Measurements from ENCODE around the gene BYSL. TPM values are rescaled to one million over a fixed set of nuclear protein-coding genes. Genes with fewer than 3 reads are reported as not detected.

The BYSL gene, protein sequence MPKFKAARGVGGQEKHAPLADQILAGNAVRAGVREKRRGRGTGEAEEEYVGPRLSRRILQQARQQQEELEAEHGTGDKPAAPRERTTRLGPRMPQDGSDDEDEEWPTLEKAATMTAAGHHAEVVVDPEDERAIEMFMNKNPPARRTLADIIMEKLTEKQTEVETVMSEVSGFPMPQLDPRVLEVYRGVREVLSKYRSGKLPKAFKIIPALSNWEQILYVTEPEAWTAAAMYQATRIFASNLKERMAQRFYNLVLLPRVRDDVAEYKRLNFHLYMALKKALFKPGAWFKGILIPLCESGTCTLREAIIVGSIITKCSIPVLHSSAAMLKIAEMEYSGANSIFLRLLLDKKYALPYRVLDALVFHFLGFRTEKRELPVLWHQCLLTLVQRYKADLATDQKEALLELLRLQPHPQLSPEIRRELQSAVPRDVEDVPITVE
- polyA plus RNA-seq (2012; ENCODE audit: missing spikeins), result 15.2 TPM

GRCh38 chr6:41920921-41921711, at the start of gene BYSL, which contains the start of gene MED20:
Gene BYSL, plus strand, starts transcription at chr6:41921499. Its CDS starts 64 bp downstream, at chr6:41921563.
Gene MED20, minus strand, starts transcription at chr6:41921139. Its CDS starts 121 bp downstream, at chr6:41921018.
- TF ChIP-seq POLR2AphosphoS5 (IDR thresholded peaks at IDR 0.05; ENCODE audit: low read depth, low read length) (peak; percentile 75), POLR2A (IDR thresholded peaks at IDR 0.05; ENCODE audit: low read depth, low read length) (peak; percentile 51; the same call in 1 of the 2 replicates), TAF1 (IDR thresholded peaks at IDR 0.05; ENCODE audit: borderline replicate concordance, low read depth, low read length) (peak; percentile 63; the same call in 1 of the 2 replicates)
- FAIRE-seq, result peak; percentile 78
- DNase-seq (ENCODE audit: insufficient read length), result peak; percentile 90

DNA sequence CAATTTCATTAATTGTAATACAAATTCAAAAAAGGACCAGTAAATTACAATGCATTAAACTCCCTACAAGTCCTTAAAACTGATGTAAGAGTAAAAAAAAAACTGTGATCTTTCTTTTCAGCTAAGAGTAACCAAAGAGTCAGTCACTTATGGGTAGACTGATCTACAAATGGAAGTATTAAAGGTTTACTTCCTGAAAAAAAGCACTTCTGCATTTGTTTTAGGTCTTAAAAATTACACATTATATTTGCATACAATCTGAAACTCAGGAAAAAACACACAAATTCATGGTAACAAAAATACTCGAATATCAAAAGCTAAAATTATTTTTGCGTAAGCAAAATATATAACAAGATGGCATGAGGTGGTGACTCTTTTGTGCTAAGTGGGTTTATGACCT, 49.6 kb upstream of the BYSL start:
- TF ChIP-seq POLR2AphosphoS5 (IDR thresholded peaks at IDR 0.05; ENCODE audit: low read depth, low read length), result no peak
- no peak for TF ChIP-seq TAF1 (IDR thresholded peaks at IDR 0.05; ENCODE audit: borderline replicate concordance, low read depth, low read length)
- TF ChIP-seq POLR2A (IDR thresholded peaks at IDR 0.05; ENCODE audit: low read depth, low read length), result no peak
- no peak for DNase-seq (ENCODE audit: insufficient read length)

GRCh38 chr6:41872147-41872546, 49.2 kb upstream of the BYSL start:
- TF ChIP-seq POLR2A (IDR thresholded peaks at IDR 0.05; ENCODE audit: low read depth, low read length), result no peak
- no peak for TF ChIP-seq POLR2AphosphoS5 (IDR thresholded peaks at IDR 0.05; ENCODE audit: low read depth, low read length)
- TF ChIP-seq TAF1 (IDR thresholded peaks at IDR 0.05; ENCODE audit: borderline replicate concordance, low read depth, low read length), result no peak
- no peak for DNase-seq (ENCODE audit: insufficient read length)
- FAIRE-seq, result no peak

More for the DNA sequence above, 49.6 kb upstream of the BYSL start:
- FAIRE-seq, result peak; percentile 17

DNA sequence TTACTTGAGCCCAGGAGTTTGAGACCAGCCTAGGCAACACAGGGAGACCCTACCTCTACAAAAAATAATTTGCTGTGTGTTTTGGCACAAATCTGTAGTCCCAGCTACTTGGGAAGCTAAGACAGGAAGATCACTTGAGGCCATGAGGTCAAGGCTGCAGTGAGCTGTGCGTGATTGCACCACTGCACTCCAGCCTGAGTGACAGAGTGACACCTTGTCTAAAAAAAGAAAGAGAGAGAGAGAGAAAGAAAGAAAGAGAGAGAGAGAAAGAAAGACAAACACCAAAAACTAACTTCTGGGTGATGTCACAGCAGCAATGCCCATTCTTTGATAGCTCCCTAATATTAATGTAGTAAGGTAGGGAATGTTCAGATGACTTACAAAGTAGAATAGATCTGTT, 46.6 kb upstream of the BYSL start:
- DNase-seq (ENCODE audit: insufficient read length) (no peak), FAIRE-seq (no peak)
- no peak for TF ChIP-seq POLR2AphosphoS5 (IDR thresholded peaks at IDR 0.05; ENCODE audit: low read depth, low read length)

GRCh38 chr6:41877051-41877680, 44.1 kb upstream of the BYSL start:
- DNase-seq (ENCODE audit: insufficient read length), result no peak
- TF ChIP-seq POLR2A (IDR thresholded peaks at IDR 0.05; ENCODE audit: low read depth, low read length) (no peak), POLR2AphosphoS5 (IDR thresholded peaks at IDR 0.05; ENCODE audit: low read depth, low read length) (no peak), TAF1 (IDR thresholded peaks at IDR 0.05; ENCODE audit: borderline replicate concordance, low read depth, low read length) (no peak)
- no peak for FAIRE-seq

DNA sequence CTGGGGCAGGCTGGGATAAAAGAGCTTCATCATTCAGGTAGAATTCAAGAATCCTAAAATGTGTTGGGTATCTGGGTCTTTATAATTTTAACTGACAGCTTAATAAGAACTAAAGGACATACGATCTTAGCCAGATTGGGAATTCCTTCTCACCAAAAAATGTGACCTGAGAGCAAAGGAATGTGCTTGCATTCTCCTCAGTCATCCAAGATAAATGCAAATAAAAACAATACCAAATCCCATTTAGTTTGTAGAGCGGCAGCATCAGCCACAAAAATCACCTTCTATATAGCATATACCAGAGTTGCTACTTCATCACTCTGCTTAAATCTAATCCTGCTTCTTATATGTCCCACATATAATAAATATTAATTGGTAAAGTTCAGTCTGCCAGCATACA, 43.1 kb upstream of the BYSL start:
- no peak for TF ChIP-seq POLR2AphosphoS5 (IDR thresholded peaks at IDR 0.05; ENCODE audit: low read depth, low read length)
- TF ChIP-seq POLR2A (IDR thresholded peaks at IDR 0.05; ENCODE audit: low read depth, low read length), result no peak
- no peak for TF ChIP-seq TAF1 (IDR thresholded peaks at IDR 0.05; ENCODE audit: borderline replicate concordance, low read depth, low read length)
- DNase-seq (ENCODE audit: insufficient read length) (no peak), FAIRE-seq (no peak)

DNA sequence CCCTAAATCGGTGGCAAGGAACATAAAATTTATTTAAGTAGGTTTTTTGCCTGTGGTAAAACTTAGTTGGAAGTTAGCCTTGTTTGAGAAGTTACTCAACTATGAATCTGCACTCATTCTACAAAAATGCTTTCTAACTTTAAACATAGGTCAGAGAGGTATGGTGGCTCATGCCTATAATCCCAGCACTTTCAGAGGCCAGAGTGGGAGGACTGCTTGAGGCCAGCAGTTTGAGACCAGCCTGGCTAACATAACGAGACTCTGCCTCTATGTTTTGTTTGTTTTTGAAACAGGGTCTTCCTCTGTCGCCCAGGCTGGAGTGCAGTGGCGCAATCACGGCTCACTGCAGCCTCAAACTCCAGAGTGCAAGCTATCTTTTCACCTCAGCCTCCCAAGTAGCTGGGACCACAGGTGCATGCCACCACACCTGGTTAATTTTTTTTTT, 42.3 kb upstream of the BYSL start:
- TF ChIP-seq POLR2AphosphoS5 (IDR thresholded peaks at IDR 0.05; ENCODE audit: low read depth, low read length) (no peak), POLR2A (IDR thresholded peaks at IDR 0.05; ENCODE audit: low read depth, low read length) (no peak), TAF1 (IDR thresholded peaks at IDR 0.05; ENCODE audit: borderline replicate concordance, low read depth, low read length) (no peak)
- no peak for FAIRE-seq
- no peak for DNase-seq (ENCODE audit: insufficient read length)

DNA sequence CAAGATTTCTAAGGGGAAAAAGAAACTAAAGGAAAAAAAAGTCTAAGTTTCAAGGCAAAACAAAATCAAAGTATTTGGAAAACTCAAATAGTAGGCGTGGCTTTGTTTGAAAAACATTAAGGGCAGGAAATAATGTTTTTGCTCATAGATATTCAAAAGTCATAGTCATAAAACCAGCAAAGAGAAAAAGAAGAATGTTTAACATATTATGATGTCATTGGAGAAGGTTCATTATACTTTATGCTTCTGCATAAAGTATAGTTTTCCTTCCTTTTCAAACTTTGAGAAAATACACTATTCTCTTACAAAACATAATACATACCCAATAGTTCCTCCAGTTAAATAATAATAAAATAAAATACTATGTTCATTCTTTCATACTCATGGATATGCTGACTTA, 39.8 kb upstream of the BYSL start:
- TF ChIP-seq POLR2A (IDR thresholded peaks at IDR 0.05; ENCODE audit: low read depth, low read length) (no peak), TAF1 (IDR thresholded peaks at IDR 0.05; ENCODE audit: borderline replicate concordance, low read depth, low read length) (no peak), POLR2AphosphoS5 (IDR thresholded peaks at IDR 0.05; ENCODE audit: low read depth, low read length) (no peak)
- FAIRE-seq, result no peak
- no peak for DNase-seq (ENCODE audit: insufficient read length)

GRCh38 chr6:41884957-41885356, 36.3 kb upstream of the BYSL start:
- FAIRE-seq (no peak), DNase-seq (ENCODE audit: insufficient read length) (no peak)

GRCh38 chr6:41885930-41886329, 35.4 kb upstream of the BYSL start:
- TF ChIP-seq POLR2AphosphoS5 (IDR thresholded peaks at IDR 0.05; ENCODE audit: low read depth, low read length) (no peak), POLR2A (IDR thresholded peaks at IDR 0.05; ENCODE audit: low read depth, low read length) (no peak), TAF1 (IDR thresholded peaks at IDR 0.05; ENCODE audit: borderline replicate concordance, low read depth, low read length) (no peak)
- DNase-seq (ENCODE audit: insufficient read length), result no peak
- FAIRE-seq, result no peak

More at GRCh38 chr6:41884957-41885356, 36.3 kb upstream of the BYSL start:
- TF ChIP-seq POLR2A (IDR thresholded peaks at IDR 0.05; ENCODE audit: low read depth, low read length) (no peak), TAF1 (IDR thresholded peaks at IDR 0.05; ENCODE audit: borderline replicate concordance, low read depth, low read length) (no peak), POLR2AphosphoS5 (IDR thresholded peaks at IDR 0.05; ENCODE audit: low read depth, low read length) (no peak)

- no peak for FAIRE-seq
- TF ChIP-seq TAF1 (IDR thresholded peaks at IDR 0.05; ENCODE audit: borderline replicate concordance, low read depth, low read length) (no peak), POLR2AphosphoS5 (IDR thresholded peaks at IDR 0.05; ENCODE audit: low read depth, low read length) (no peak), POLR2A (IDR thresholded peaks at IDR 0.05; ENCODE audit: low read depth, low read length) (no peak)
Measured at GRCh38 chr6:41887331-41887751, 34.0 kb upstream of the BYSL start.

More at GRCh38 chr6:41887331-41887751, 34.0 kb upstream of the BYSL start:
- no peak for DNase-seq (ENCODE audit: insufficient read length)

Measured in GM12892 (cell line).